MG63 (cell line): ENCODE results near the gene FNDC3B. TPM values are rescaled to one million over a fixed set of nuclear protein-coding genes. Genes with fewer than 3 reads are reported as not detected.
A peak's percentile ranks its signal among the peaks of the same experiment; 100 is the strongest.

ENCODE experiments used
- DNase-seq: peaks from one replicate; pipeline ENCODE4 v3.0.0-alpha.2; 2020
- H3K27me3 ChIP-seq: fragments of 250-450 bp; sonication (Bioruptor Pico); 2 replicates; pipeline ENCODE4 v1.5.1; 2020; ENCODE audit warnings: mild to moderate bottlenecking, moderate library complexity
- H3K36me3 ChIP-seq: fragments of 250-450 bp; sonication (Bioruptor Pico); 2 replicates; pipeline ENCODE4 v1.5.1; 2020; ENCODE audit warnings: mild to moderate bottlenecking, moderate library complexity
- H3K4me3 ChIP-seq: fragments of 250-450 bp; sonication (Bioruptor Pico); 2 replicates; pipeline ENCODE4 v1.5.1; 2020; ENCODE audit warnings: mild to moderate bottlenecking, moderate library complexity
- H3K9me3 ChIP-seq: fragments of 250-450 bp; sonication (Bioruptor Pico); 2 replicates; pipeline ENCODE4 v1.5.1; 2020; ENCODE audit warnings: mild to moderate bottlenecking, moderate library complexity
- total RNA-seq: library from RNA; depleted of rRNA; stranded (reverse); fragments of >200 nt; shearing (Covaris generic); gene quantifications from 2 replicates; pipeline ENCODE4 v1.2.3, GENCODE V29; 2014; ENCODE audit warnings: low replicate concordance

Gene FNDC3B
- total RNA-seq, 1 experiment from 2014 or later, result 53.7 TPM

DNA sequence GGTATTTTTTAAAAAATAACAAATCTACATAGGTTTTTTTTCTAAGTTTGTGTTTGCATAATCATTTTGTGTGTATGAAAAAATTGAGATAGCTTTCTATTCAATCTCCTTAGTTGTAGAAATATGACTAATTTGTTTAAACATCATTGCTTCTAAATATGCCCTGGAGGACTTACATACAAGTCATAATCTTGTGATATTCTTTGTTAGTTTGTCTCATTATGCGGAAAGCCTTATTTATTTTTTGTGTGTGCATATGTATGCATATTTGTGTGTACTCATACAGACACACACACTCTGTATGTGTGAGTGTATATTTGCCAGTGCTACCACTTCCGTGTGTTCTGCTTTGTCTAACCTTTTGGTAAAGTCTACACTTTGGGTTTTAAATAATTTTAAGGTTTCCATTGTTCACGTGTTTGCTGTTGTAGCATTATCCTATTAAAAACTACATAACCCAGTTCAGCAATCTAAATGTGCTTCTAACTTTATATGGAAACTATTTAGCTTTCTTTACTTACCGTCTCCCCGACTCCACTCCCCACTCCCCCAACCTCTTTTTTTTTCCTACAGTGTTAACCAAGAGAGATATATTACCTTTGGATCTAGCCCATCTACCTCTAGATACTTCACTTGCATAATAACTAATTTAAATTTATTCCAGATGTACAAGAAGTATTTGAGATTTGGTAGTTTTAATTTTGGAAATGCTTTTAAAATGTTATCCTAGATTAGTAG, 111.7 kb downstream of the FNDC3B start:
- Histone ChIP-seq H3K36me3 (peaks cover 12% of the 10 kb centered on the region), H3K27me3 (no peaks in the 10 kb centered on the region), H3K9me3 (no peaks in the 10 kb centered on the region), H3K4me3 (no peak overlapping the region)
- no peak for DNase-seq

DNA sequence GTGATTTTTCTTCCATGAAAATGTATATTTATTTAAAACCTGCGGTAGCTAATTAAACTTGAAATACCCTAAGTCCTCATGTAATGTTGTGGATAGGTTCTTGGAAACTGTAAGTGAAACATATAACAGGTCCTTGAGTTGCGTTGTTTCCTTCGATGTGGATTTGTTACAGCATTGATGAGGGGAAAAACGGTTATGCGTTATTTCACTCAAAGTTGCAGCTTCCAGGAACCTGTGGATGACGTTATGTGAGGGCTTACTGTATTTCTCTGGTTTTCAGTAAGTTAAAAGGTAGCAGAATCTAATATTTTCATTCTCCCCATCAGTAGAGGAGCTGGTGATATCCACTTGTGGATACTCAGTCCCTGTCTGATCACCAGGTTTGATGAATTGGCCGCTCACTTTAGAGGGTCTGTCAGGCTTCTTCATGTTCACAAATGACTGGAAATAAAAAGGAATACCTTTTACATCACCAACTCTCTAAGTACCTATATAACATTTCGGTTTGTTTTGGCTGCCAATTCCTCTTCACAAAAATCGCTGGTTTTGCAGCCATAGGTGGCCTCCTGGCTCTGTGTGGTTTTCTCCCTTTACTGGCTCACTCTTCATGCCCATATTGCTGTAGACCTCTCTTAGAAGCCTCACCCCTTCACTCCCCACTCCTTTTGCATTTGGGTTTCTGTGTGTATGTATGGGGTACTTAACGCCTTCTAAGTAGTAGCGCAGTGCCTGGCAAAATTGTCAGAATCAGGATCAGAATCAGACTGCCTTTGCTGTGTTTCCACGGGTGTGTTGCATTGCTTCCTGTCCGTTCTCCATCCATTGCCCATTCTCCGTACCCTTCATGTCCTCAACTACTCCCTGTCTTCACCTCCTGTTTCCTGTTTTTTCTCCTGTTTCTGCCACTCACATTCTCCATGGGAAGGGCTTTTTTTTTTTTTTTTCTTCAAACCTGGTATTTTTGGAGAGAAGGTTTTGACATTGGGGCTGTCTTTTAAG, 112.6 kb downstream of the FNDC3B start:
- Histone ChIP-seq H3K27me3 (no peaks in the 10 kb centered on the region), H3K9me3 (no peaks in the 10 kb centered on the region), H3K36me3 (peaks cover 16% of the 10 kb centered on the region), H3K4me3 (no peak overlapping the region)
- DNase-seq, result no peak

DNA sequence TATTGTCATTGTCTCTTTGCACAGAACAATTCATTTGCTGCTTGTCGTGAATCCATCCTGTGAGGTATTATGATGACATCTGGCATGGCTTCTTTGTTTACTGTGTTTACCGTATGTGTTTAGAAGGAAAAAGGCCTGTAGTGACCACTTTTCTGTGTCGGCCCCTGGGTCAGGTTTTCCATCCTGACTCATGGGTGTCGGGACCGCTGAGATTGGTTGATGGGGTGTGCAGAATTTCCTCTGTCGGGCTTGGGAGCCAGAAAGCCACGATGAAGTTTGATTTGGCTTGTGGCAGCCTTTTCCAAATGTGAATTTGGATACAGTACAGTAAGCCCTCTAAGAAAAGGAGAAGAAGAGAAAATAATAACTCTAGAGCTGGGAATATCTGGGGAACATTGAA, 113.5 kb downstream of the FNDC3B start:
- Histone ChIP-seq H3K27me3 (no peaks in the 10 kb centered on the region), H3K9me3 (no peaks in the 10 kb centered on the region), H3K4me3 (no peak overlapping the region), H3K36me3 (peaks cover 21% of the 10 kb centered on the region)
- peak; percentile 79 for DNase-seq

DNA sequence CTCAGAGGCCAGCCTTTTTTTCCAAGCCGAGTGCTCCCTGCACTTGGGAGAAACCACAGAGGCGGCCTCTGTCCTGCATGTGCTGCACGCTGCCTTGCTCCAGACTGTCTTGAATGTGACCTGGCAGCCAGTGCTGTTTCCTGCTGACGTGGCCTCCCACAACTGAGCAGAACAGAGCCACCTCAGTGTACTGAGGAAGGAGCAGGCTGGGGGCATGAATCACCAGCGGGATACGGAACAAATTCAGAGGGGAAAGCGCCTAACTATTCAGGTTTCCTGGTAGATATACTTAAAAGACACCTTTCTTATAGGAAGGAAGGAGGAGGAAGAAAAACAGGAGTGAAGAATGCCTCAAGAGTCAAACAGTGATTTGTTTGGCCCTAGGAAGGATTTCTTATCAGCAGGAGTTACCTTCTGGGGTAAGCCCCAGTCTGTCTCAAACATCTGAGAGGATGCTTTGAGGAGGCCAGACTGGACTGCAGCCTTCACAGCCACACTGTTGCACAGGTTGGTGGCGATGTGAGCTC, 114.0 kb downstream of the FNDC3B start:
- no peak overlapping the region for H3K4me3 ChIP-seq
- H3K27me3 ChIP-seq, result no peaks in the 10 kb centered on the region
- H3K36me3 ChIP-seq, result peaks cover 24% of the 10 kb centered on the region
- no peaks in the 10 kb centered on the region for H3K9me3 ChIP-seq
- peak; percentile 99 for DNase-seq

DNA sequence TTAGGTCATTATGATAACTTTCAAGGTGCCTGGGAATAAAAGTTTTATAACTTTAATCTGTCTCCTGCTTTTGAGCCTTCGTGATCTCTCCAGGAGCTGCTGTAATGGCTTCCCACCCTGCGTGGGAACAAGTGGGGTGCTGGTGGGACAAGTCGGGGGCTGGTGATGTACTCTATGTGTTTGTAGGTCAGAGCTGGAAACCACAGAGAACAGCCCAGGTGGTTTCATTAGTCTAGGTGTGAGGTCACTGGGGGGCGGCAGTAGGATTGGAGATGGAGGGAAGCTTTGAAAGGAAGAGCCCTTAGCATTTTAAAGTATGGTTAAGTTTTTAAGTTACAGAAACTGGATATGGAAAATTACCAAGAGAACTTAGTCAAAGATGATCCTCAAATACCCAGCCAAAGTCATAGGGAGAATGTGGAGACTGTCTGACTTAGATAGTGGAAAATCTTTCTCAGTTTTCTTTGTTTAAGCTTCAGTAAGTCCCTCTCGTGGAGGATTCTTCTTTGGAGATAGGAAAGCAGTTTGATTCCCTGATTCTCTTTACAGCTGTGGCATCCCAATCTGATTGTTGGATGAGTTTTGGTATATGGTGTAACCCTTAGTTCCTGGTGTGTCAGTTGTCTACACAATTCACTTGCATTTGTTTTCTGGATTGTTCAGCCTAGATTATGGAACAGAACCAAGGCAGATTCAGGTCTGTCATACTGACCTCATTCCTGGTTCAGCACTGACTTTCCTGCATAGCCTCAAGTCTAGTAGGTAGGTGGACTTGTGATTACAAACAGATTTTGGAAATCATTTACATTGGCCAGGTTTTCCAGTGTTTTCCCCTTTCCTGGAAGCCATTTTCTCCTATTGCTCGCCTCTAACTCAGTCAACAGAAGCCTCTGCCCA, 115.6 kb downstream of the FNDC3B start:
- Histone ChIP-seq H3K9me3 (no peaks in the 10 kb centered on the region), H3K27me3 (no peaks in the 10 kb centered on the region), H3K36me3 (peaks cover 28% of the 10 kb centered on the region), H3K4me3 (no peak overlapping the region)
- no peak for DNase-seq

DNA sequence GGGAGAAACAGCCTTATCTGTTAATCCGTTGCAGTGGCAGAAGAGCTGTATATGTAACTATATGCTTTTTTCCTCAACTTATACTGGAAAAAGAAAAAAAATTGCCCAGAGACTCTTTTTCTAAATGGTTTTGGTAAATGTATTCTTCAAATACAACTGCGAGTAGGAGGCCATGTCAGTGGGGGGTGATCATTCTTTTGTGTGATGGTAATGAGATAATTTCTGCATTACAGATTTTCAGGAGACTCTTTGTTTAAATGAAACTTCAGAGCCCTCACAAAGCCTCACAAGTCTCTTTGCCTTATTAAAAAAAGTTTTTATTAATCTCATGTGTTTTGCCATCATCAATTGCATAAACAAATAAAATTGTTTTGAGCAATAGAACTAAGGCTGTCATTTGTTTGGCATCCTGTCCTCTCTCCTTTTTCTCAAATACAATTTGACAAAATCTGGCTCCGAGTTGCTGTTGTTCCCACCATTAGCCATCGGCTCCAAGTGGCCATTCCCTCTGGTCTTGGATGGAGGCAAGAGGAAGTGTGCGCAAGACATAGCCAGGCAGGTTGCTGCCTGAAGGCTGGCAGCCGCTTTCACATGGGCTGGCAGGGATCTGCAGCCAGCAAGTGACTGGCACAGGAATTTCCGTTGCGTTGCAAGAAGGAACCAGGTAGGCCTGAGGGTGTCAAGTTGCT, 116.7 kb downstream of the FNDC3B start:
- DNase-seq, result no peak
- Histone ChIP-seq H3K27me3 (no peaks in the 10 kb centered on the region), H3K4me3 (no peak overlapping the region), H3K36me3 (peaks cover 28% of the 10 kb centered on the region), H3K9me3 (no peaks in the 10 kb centered on the region)

DNA sequence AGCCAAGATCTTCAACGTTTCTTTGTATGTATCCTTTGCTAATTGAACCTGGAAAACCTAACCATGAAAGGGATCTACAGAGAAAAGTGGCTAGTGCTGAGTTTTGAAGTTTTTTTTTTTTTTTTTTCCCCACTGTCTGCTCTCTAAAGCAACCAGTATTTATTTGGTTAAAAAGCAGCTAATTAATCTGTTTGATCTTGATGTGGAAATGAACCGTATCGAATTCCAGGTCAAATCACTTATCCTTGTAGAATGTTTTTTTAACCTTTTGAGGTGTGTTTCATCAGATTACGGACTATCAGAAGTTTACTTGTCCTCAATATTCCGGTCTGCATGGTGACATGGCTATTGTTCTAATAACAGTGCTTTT, 117.2 kb downstream of the FNDC3B start:
- Histone ChIP-seq H3K4me3 (no peak overlapping the region), H3K27me3 (no peaks in the 10 kb centered on the region), H3K9me3 (no peaks in the 10 kb centered on the region), H3K36me3 (peaks cover 31% of the 10 kb centered on the region)
- no peak for DNase-seq

DNA sequence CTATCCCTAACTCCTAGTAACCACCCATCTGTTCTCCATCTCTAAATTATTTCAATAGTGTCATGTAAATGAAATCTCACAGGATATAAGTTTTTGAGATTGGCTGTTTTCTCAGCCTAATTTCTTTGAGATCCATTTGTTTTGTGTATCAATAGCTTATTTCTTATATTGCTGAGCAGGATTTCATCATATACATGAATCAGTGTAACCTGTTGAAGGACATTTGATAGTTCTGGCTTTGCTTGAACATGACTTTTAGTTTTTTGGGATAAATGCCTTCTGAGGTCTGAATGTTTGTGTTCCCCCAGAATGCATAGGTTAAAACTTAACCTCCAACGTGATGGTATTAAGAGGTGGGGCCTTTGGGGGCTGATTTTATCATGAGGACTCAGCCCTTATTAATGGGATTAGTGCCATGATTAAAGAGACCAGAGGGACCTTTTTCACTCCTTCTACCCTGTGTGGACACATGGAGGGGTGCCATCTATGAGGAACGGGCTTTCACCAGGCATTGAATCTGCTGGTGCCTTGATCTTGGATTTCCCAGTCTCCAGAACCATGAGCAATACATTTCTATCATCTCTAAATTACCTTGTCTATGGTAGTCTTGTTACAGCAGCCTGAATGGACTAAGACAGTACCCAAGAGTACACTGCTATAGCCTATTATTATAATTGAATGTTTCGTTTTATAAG, 118.3 kb downstream of the FNDC3B start:
- Histone ChIP-seq H3K9me3 (no peaks in the 10 kb centered on the region), H3K36me3 (peaks cover 33% of the 10 kb centered on the region), H3K4me3 (no peak overlapping the region), H3K27me3 (no peaks in the 10 kb centered on the region)
- no peak for DNase-seq

DNA sequence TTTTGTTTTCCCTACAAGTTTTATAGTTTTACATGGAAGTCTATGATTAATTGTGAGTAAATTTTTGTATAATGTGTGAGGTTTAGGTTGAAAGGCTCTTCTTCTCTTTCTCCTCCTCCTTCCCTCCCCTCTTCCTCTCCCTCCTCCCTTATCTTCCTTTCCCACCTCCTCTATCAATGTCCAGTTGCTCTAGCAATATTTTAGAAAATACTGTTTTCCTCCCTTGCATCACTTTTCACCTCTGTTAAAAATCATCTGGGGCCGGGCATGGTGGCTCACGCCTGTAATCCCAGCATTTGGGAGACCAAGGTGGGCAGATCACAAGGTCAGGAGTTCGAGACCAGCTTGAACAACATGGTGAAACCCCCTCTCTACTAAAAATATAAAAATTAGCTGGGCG, 119.4 kb downstream of the FNDC3B start:
- H3K27me3 ChIP-seq, result no peaks in the 10 kb centered on the region
- DNase-seq, result no peak
- no peaks in the 10 kb centered on the region for H3K9me3 ChIP-seq
- H3K36me3 ChIP-seq, result peaks cover 33% of the 10 kb centered on the region
- H3K4me3 ChIP-seq, result no peak overlapping the region

DNA sequence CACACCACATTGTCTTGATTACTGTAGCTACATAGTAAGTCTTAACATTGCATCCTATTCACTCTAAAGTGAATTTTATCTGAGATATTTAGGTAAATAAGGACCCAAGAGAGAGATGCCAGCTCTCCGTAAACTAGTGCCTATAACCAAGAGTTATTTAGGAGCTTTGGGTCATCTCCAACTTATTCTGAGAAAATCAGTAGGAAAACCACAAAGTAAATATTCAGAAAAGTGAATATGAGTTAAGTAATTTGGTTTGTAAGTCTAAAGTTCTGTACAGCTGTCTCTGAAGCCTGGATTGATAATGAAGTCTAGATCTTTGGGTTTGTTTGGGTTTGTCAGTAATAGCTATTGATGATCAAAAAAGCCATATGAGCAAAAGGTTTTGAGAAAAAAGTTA, 120.0 kb downstream of the FNDC3B start:
- H3K4me3 ChIP-seq, result no peak overlapping the region
- no peaks in the 10 kb centered on the region for H3K9me3 ChIP-seq
- H3K36me3 ChIP-seq, result peaks cover 31% of the 10 kb centered on the region
- no peaks in the 10 kb centered on the region for H3K27me3 ChIP-seq
- DNase-seq, result no peak

DNA sequence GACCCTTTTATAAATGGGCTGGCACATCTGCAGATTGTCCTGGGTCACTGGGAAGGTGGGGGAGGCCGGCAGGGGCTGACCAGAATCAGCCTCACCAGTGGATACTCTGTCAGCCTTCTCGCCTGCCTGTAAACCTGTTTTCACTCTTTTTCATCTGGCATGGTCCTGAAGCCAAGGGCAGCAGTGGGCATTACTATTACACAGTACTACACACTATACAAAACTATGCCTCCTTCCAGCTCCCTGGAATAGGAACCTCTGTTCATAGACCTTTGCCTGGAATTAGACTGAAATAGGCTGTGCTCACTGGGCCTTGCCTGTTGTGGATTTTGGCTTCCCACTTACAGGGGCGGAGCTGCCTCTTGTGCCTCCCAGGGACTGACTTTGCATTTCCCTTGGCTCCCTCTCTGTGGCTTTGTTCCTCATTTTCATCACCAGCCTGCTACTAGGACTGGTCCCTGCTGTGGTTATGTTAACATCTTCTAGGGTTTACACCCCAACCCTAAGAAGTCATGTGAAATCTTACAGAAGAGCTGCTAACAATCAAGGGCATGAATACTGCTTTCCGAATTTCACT, 120.7 kb downstream of the FNDC3B start:
- H3K9me3 ChIP-seq, result no peaks in the 10 kb centered on the region
- DNase-seq, result peak; percentile 74
- no peak overlapping the region for H3K4me3 ChIP-seq
- no peaks in the 10 kb centered on the region for H3K27me3 ChIP-seq
- peaks cover 28% of the 10 kb centered on the region for H3K36me3 ChIP-seq

DNA sequence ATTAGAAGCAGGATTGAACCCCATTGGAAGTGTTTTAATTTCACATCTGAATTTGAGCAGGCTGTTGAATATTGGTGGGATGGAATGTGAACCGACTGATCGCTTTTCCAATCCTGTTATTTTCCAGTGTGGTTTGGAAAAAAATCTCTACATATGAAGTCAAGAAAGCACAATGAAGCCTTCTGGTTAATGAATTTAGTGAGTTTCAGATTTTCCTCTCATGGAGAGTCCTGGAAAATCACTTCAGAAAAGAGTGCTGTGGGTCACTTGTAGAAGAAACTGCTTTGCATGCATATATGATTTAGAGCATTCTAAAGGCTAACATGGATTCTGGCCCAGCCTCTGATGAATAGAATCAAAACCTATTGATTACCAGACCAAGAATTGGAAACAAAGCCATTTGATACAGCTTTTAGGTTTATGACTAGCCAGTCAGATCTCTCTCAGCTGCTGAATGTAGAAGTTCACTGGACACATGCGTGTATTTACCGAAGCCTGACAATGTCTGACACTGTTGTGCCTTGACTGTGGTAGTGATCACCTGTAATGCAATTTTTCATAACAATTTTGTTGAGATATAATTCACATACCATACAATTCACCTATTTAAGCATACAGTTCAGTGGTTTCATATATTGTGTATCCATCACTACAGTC, 121.9 kb downstream of the FNDC3B start:
- Histone ChIP-seq H3K27me3 (no peaks in the 10 kb centered on the region), H3K36me3 (peaks cover 22% of the 10 kb centered on the region), H3K4me3 (no peak overlapping the region), H3K9me3 (no peaks in the 10 kb centered on the region)
- no peak for DNase-seq

DNA sequence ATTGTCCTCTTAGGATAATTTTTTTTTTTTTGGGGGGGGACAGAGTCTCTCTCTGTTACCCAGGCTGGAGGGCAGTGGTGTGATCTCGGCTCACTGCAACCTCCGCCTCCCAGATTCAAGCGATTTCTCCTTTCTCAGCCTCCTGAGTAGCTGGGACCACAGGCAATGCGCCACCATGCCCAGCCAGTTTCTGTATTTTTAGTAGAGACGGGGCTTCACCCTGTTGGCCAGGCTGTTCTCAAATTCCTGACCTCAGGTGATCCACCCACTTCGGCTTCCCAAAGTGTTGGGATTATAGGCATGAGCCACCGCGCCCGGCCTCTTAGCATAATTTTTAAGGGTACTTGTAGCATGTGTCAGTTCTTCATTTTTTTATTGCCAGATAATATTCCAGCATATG, 122.6 kb downstream of the FNDC3B start:
- DNase-seq, result no peak
- Histone ChIP-seq H3K36me3 (peaks cover 20% of the 10 kb centered on the region), H3K27me3 (no peaks in the 10 kb centered on the region), H3K4me3 (no peak overlapping the region), H3K9me3 (no peaks in the 10 kb centered on the region)

DNA sequence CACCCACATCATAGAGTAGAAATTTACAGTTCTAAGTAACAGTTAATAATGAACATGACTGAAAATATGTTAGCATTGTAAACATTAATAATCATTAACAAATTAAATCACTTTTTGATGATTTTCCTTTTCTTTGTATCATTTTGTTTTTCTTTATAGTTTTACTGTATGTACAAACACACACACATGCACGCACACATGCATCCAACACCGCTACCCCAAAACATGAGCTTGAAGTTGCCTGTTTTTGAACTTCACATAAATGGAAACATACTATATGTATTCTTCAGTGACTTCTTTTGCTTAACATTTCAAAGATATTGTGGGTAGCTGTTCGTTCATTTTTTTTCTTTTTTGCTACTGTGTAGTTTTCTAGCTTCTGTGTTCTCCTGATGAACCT, 123.9 kb downstream of the FNDC3B start:
- no peaks in the 10 kb centered on the region for H3K27me3 ChIP-seq
- no peak overlapping the region for H3K4me3 ChIP-seq
- H3K9me3 ChIP-seq, result no peaks in the 10 kb centered on the region
- H3K36me3 ChIP-seq, result peaks cover 13% of the 10 kb centered on the region
- no peak for DNase-seq
